MV-4-11 (cell line): Measurements from ENCODE around the gene HOXB2.

ENCODE experiments used
- DNase-seq: peaks from one replicate; lab custom pipeline; 2025; lab: John Stamatoyannopoulos, UW

Gene HOXB2

GRCh38 chr17:48552466-48553189 is 7.7 kb upstream of the HOXB2 start:
- DNase-seq, result no peak

- DNase-seq, result no peak
Measured at GRCh38 chr17:48551596-48552465, 6.9 kb upstream of the HOXB2 start.

- DNase-seq, result no peak
Measured at GRCh38 chr17:48551214-48551555, 6.3 kb upstream of the HOXB2 start.

GRCh38 chr17:48550502-48551213 is 5.7 kb upstream of the HOXB2 start:
- no peak for DNase-seq

- no peak for DNase-seq
Measured at GRCh38 chr17:48549914-48550501, 5.1 kb upstream of the HOXB2 start.

- DNase-seq, result no peak
Measured at GRCh38 chr17:48549281-48549630, 4.3 kb upstream of the HOXB2 start.

- DNase-seq, result no peak
Measured at GRCh38 chr17:48548523-48549280, 3.8 kb upstream of the HOXB2 start.

- no peak for DNase-seq
Measured at GRCh38 chr17:48547808-48548522, 3.1 kb upstream of the HOXB2 start.

- DNase-seq, result no peak
Measured at GRCh38 chr17:48546924-48547807, 2.3 kb upstream of the HOXB2 start.

GRCh38 chr17:48546137-48546923 is 1.4 kb upstream of the HOXB2 start:
- no peak for DNase-seq

GRCh38 chr17:48545539-48545938 is 630 bp upstream of the HOXB2 start:
- no peak for DNase-seq

- DNase-seq, result no peak
Measured at GRCh38 chr17:48544349-48545021, 424 bp downstream of the HOXB2 start.

GRCh38 chr17:48543854-48544348 is 1.0 kb downstream of the HOXB2 start:
- no peak for DNase-seq

- DNase-seq, result no peak
Measured at GRCh38 chr17:48543107-48543853, 1.6 kb downstream of the HOXB2 start.

- DNase-seq, result no peak
Measured at GRCh38 chr17:48542698-48543106, 2.2 kb downstream of the HOXB2 start.

- DNase-seq, result no peak
Measured at GRCh38 chr17:48542114-48542656, 2.7 kb downstream of the HOXB2 start.

- no peak for DNase-seq
Measured at GRCh38 chr17:48541577-48542113, 3.3 kb downstream of the HOXB2 start.
